Activated CD4-positive, alpha-beta T cell treated with anti-CD3 and anti-CD28 coated beads for 1 hour (primary cell): ENCODE data around the gene TRIM56.
"Not testable (repeated sequence)": the region's sequence is repeated elsewhere in the genome, so short reads cannot be mapped to it uniquely, and the experiment has no call there.

Experiments
- DNase-seq: peaks from one replicate; pipeline ENCODE4 v3.0.0-alpha.2; 2020

The TRIM56 gene, protein sequence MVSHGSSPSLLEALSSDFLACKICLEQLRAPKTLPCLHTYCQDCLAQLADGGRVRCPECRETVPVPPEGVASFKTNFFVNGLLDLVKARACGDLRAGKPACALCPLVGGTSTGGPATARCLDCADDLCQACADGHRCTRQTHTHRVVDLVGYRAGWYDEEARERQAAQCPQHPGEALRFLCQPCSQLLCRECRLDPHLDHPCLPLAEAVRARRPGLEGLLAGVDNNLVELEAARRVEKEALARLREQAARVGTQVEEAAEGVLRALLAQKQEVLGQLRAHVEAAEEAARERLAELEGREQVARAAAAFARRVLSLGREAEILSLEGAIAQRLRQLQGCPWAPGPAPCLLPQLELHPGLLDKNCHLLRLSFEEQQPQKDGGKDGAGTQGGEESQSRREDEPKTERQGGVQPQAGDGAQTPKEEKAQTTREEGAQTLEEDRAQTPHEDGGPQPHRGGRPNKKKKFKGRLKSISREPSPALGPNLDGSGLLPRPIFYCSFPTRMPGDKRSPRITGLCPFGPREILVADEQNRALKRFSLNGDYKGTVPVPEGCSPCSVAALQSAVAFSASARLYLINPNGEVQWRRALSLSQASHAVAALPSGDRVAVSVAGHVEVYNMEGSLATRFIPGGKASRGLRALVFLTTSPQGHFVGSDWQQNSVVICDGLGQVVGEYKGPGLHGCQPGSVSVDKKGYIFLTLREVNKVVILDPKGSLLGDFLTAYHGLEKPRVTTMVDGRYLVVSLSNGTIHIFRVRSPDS

GRCh38 chr7:101085162-101085964 lies at the start of gene TRIM56:
TRIM56 (plus strand) TSS chr7:101085481; CDS start chr7:101087313, 1,832 bp downstream.
- DNase-seq = peak; percentile 68

DNA sequence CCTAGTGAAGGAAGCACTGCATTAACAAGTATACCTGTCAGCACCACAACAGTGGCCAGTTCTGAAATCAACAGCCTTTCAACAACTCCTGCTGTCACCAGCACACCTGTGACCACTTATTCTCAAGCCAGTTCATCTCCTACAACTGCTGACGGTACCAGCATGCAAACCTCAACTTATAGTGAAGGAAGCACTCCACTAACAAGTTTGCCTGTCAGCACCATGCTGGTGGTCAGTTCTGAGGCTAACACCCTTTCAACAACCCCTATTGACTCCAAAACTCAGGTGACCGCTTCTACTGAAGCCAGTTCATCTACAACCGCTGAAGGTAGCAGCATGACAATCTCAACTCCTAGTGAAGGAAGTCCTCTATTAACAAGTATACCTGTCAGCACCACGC lies 49.3 kb upstream of the TRIM56 start:
- no peak for DNase-seq

- not testable (repeated sequence) for DNase-seq
Observed at GRCh38 chr7:101041283-101041682, 44.0 kb upstream of the TRIM56 start.

DNA sequence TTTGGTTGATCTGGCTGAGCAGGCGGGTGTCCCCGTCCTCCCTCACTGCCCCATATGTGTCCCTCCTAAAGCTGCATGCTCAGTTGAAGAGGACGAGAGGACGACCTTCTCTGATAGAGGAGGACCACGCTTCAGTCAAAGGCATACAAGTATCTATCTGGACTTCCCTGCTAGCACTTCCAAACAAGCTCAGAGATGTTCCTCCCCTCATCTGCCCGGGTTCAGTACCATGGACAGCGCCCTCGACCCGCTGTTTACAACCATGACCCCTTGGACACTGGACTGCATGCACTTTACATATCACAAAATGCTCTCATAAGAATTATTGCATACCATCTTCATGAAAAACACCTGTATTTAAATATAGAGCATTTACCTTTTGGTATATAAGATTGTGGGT lies 26.9 kb upstream of the TRIM56 start:
- DNase-seq = peak; percentile 24

DNA sequence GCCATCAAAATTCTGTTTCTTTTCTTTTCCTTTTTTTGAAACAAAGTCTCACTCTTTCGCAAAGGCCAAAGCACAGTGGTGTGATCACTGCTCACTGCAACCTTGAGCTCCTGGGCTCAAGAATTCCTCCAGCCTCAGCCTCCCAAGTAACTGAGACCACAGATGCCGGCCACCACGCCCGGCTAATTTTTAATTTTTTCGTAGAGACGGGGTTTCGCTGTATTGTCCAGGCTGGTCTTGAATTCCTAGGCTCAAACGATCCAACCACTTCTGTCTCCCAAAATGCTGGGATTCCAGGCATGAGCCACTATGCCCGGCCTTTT lies 25.7 kb upstream of the TRIM56 start:
- no peak for DNase-seq

DNA sequence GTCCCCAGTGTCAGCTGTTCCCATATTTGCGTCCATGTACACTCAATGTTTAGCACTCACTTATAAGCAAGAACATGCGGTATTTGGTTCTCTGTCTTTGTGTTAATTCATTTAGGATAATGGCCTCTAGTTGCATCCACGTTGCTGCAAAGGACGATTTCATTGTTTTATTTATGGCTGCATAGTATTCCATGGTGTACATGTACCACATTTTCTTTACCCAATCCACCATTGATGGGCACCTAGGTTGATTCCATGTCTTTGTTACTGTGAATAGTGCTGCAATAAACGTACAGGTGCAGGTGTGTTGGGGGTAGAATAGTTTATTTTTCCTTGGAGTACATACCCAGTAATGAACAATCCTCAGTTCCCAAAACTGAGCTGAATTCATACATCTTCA lies 24.3 kb upstream of the TRIM56 start:
- DNase-seq = no peak

- DNase-seq = not testable (repeated sequence)
Observed at GRCh38 chr7:101064176-101064550, 21.1 kb upstream of the TRIM56 start.

DNA sequence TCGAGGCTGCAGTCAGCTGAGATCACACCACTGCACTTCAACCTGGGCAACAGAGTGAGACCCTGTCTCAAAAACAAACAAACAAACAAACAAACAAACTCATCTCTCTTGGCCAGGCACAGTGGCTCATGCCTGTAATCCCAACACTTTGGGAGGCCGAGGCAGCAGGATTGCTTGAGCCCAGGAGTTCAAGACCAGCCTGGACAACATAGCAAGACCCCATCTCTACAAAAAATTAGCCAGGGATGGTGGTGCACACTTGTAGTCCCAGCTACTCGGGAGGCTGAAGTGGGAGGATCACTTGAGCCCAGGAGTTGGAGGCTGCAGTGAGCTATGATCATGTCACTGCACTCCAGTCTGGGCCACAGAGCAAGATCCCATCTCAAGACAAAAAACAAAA lies 20.1 kb upstream of the TRIM56 start:
- not testable (repeated sequence) for DNase-seq

GRCh38 chr7:101066141-101066832 lies 19.0 kb upstream of the TRIM56 start:
- no peak for DNase-seq

GRCh38 chr7:101066833-101067177 lies 18.5 kb upstream of the TRIM56 start:
- DNase-seq = no peak

GRCh38 chr7:101068401-101068800 lies 16.9 kb upstream of the TRIM56 start:
- DNase-seq = no peak

GRCh38 chr7:101071362-101072104 lies 13.7 kb upstream of the TRIM56 start:
- DNase-seq = not testable (repeated sequence)

- no peak for DNase-seq
Observed at GRCh38 chr7:101075646-101076045, 9.6 kb upstream of the TRIM56 start.

DNA sequence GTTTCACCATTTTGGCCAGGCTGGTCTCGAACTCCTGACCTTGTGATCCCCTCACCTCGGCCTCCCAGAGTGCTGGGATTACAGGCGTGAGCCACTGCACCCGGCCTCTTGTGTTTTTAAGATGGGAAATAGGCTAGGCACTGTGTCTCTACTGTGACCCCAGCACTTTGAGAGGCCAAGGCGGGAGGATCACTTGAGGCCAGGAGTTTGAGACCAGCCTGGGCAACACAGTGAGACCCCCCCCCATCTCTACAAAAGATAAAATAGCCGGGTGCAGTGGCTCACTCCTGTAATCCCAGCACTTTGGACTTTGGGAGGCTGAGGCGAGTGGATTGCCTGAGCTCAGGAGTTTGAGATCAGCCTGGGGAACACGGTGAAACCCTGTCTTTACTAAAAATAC lies 9.1 kb upstream of the TRIM56 start:
- DNase-seq = not testable (repeated sequence)

DNA sequence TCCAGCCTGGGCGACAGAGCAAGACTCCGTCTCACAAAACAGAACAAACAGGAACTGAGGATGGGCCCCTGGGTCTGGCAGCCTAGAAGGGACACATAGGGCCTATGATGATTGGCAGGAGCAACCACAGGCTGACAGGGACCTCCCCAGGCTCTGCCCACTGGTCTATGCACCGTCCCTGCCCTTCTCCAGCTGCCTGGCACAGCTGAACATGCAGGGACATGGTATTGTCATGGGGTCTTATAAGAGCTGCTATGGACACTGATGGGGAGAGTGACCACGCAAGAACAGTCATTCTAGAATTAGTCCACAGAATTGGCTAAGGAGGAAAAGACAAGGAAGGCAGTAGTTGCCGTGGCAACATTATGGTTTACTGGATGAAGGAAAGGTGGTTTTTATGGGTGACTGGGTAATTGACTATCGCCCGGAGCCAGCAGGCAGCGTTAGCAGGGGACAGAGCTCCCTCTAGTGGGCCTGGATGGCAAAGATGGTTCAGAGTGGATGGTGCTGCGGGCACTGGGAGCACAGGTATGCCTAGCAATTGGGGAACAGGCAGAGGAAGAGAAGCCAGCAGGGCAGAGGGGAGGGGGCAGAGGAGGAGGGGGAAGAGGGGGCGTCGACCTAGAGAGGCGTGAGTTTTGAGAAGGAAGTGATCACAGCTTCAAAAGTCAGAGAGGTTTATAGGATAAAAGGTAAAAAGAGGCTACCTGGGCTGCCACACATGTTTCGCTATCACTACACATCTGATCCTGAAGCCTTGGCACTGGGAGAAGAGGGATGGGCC lies 7.8 kb upstream of the TRIM56 start:
- peak; percentile 74 for DNase-seq

- no peak for DNase-seq
Observed at GRCh38 chr7:101081432-101081831, 3.8 kb upstream of the TRIM56 start.

GRCh38 chr7:101084865-101085161 lies 468 bp upstream of the TRIM56 start:
- DNase-seq = no peak

DNA sequence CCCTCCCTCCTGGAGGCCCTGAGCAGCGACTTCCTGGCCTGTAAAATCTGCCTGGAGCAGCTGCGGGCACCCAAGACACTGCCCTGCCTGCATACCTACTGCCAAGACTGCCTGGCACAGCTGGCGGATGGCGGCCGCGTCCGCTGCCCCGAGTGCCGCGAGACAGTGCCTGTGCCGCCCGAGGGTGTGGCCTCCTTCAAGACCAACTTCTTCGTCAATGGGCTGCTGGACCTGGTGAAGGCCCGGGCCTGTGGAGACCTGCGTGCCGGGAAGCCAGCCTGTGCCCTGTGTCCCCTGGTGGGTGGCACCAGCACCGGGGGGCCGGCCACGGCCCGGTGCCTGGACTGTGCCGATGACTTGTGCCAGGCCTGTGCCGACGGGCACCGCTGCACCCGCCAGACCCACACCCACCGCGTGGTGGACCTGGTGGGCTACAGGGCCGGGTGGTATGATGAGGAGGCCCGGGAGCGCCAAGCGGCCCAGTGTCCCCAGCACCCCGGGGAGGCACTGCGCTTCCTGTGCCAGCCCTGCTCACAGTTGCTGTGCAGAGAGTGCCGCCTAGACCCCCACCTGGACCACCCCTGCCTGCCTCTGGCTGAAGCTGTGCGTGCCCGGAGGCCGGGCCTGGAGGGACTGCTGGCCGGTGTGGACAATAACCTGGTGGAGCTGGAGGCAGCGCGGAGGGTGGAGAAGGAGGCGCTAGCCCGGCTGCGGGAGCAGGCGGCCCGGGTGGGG lies 2.2 kb downstream of the TRIM56 start:
- DNase-seq = no peak

GRCh38 chr7:101088069-101088425 lies 2.8 kb downstream of the TRIM56 start:
- no peak for DNase-seq

DNA sequence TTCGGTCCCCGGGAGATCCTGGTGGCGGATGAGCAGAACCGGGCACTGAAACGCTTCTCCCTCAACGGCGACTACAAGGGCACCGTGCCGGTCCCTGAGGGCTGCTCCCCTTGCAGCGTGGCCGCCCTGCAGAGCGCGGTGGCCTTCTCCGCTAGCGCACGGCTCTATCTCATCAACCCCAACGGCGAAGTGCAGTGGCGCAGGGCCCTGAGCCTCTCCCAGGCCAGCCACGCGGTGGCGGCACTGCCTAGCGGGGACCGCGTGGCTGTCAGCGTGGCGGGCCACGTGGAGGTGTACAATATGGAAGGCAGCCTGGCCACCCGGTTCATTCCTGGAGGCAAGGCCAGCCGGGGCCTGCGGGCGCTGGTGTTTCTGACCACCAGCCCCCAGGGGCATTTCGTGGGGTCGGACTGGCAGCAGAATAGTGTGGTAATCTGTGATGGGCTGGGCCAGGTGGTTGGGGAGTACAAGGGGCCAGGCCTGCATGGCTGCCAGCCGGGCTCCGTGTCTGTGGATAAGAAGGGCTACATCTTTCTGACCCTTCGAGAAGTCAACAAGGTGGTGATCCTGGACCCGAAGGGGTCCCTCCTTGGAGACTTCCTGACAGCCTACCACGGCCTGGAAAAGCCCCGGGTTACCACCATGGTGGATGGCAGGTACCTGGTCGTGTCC lies 3.7 kb downstream of the TRIM56 start:
- DNase-seq = no peak
